ENCODE results near the gene TMTC2.

Gene TMTC2

GRCh38 chr12:82883394-82884355, 197.0 kb downstream of the TMTC2 start:
- peaks cover 5% of the 10 kb centered on the region for H3K4me1 ChIP-seq (ENCODE audit: control insufficient read depth, insufficient read depth, low read length)
- H3K9ac ChIP-seq (ENCODE audit: low read length in 2 of 2), result no peak overlapping the region
- H3K27me3 ChIP-seq (ENCODE audit: control insufficient read depth in 1 of 2, insufficient read depth in 2 of 2, low read length in 2 of 2), result no peaks in the 10 kb centered on the region
- no peaks in the 10 kb centered on the region for H3K9me3 ChIP-seq (ENCODE audit: control insufficient read depth in 2 of 2, low read length in 2 of 2)
- no peak overlapping the region for H3K4me3 ChIP-seq (ENCODE audit: low read length in 2 of 2)
- H3K27ac ChIP-seq (ENCODE audit: low read length), result no peak overlapping the region
- no peaks in the 10 kb centered on the region for H3K36me3 ChIP-seq (ENCODE audit: control insufficient read depth in 2 of 2, insufficient read depth in 2 of 2, low read length in 2 of 2)

GRCh38 chr12:82886671-82887340, 200.1 kb downstream of the TMTC2 start:
- H3K4me1 ChIP-seq (ENCODE audit: control insufficient read depth, insufficient read depth, low read length), result no peaks in the 10 kb centered on the region
- H3K4me3 ChIP-seq (ENCODE audit: low read length in 2 of 2), result no peak overlapping the region
- no peaks in the 10 kb centered on the region for H3K36me3 ChIP-seq (ENCODE audit: control insufficient read depth in 2 of 2, insufficient read depth in 2 of 2, low read length in 2 of 2)
- no peak overlapping the region for H3K9ac ChIP-seq (ENCODE audit: low read length in 2 of 2)
- no peaks in the 10 kb centered on the region for H3K9me3 ChIP-seq (ENCODE audit: control insufficient read depth in 2 of 2, low read length in 2 of 2)
- no peak overlapping the region for H3K27ac ChIP-seq (ENCODE audit: low read length)
- no peaks in the 10 kb centered on the region for H3K27me3 ChIP-seq (ENCODE audit: control insufficient read depth in 1 of 2, insufficient read depth in 2 of 2, low read length in 2 of 2)

- Histone ChIP-seq H3K27me3 (ENCODE audit: control insufficient read depth in 1 of 2, insufficient read depth in 2 of 2, low read length in 2 of 2) (no peaks in the 10 kb centered on the region), H3K36me3 (ENCODE audit: control insufficient read depth in 2 of 2, insufficient read depth in 2 of 2, low read length in 2 of 2) (no peaks in the 10 kb centered on the region), H3K27ac (ENCODE audit: low read length) (no peak overlapping the region), H3K4me1 (ENCODE audit: control insufficient read depth, insufficient read depth, low read length) (no peaks in the 10 kb centered on the region), H3K4me3 (ENCODE audit: low read length in 2 of 2) (no peak overlapping the region), H3K9me3 (ENCODE audit: control insufficient read depth in 2 of 2, low read length in 2 of 2) (no peaks in the 10 kb centered on the region), H3K9ac (ENCODE audit: low read length in 2 of 2) (no peak overlapping the region)
Measured at GRCh38 chr12:82893896-82894295, 207.2 kb downstream of the TMTC2 start.

- no peaks in the 10 kb centered on the region for H3K4me1 ChIP-seq (ENCODE audit: control insufficient read depth, insufficient read depth, low read length)
- H3K36me3 ChIP-seq (ENCODE audit: control insufficient read depth in 2 of 2, insufficient read depth in 2 of 2, low read length in 2 of 2), result no peaks in the 10 kb centered on the region
- H3K27ac ChIP-seq (ENCODE audit: low read length), result no peak overlapping the region
- H3K4me3 ChIP-seq (ENCODE audit: low read length in 2 of 2), result no peak overlapping the region
- H3K27me3 ChIP-seq (ENCODE audit: control insufficient read depth in 1 of 2, insufficient read depth in 2 of 2, low read length in 2 of 2), result no peaks in the 10 kb centered on the region
- H3K9ac ChIP-seq (ENCODE audit: low read length in 2 of 2), result no peak overlapping the region
- no peaks in the 10 kb centered on the region for H3K9me3 ChIP-seq (ENCODE audit: control insufficient read depth in 2 of 2, low read length in 2 of 2)
Measured at GRCh38 chr12:82896277-82896676, 209.6 kb downstream of the TMTC2 start.

GRCh38 chr12:82896979-82897378, 210.3 kb downstream of the TMTC2 start:
- Histone ChIP-seq H3K9me3 (ENCODE audit: control insufficient read depth in 2 of 2, low read length in 2 of 2) (no peaks in the 10 kb centered on the region), H3K27me3 (ENCODE audit: control insufficient read depth in 1 of 2, insufficient read depth in 2 of 2, low read length in 2 of 2) (no peaks in the 10 kb centered on the region), H3K36me3 (ENCODE audit: control insufficient read depth in 2 of 2, insufficient read depth in 2 of 2, low read length in 2 of 2) (no peaks in the 10 kb centered on the region), H3K4me1 (ENCODE audit: control insufficient read depth, insufficient read depth, low read length) (no peaks in the 10 kb centered on the region), H3K4me3 (ENCODE audit: low read length in 2 of 2) (no peak overlapping the region), H3K9ac (ENCODE audit: low read length in 2 of 2) (no peak overlapping the region), H3K27ac (ENCODE audit: low read length) (no peak overlapping the region)

GRCh38 chr12:82898441-82898840, 211.7 kb downstream of the TMTC2 start:
- H3K27ac ChIP-seq (ENCODE audit: low read length), result no peak overlapping the region

GRCh38 chr12:82904219-82904790, 217.6 kb downstream of the TMTC2 start:
- no peaks in the 10 kb centered on the region for H3K27me3 ChIP-seq (ENCODE audit: control insufficient read depth in 1 of 2, insufficient read depth in 2 of 2, low read length in 2 of 2)
- no peaks in the 10 kb centered on the region for H3K36me3 ChIP-seq (ENCODE audit: control insufficient read depth in 2 of 2, insufficient read depth in 2 of 2, low read length in 2 of 2)
- no peak overlapping the region for H3K9ac ChIP-seq (ENCODE audit: low read length in 2 of 2)
- H3K4me1 ChIP-seq (ENCODE audit: control insufficient read depth, insufficient read depth, low read length), result no peaks in the 10 kb centered on the region
- no peak overlapping the region for H3K4me3 ChIP-seq (ENCODE audit: low read length in 2 of 2)
- no peak overlapping the region for H3K27ac ChIP-seq (ENCODE audit: low read length)
- H3K9me3 ChIP-seq (ENCODE audit: control insufficient read depth in 2 of 2, low read length in 2 of 2), result no peaks in the 10 kb centered on the region

More at GRCh38 chr12:82898441-82898840, 211.7 kb downstream of the TMTC2 start:
- H3K9me3 ChIP-seq (ENCODE audit: control insufficient read depth in 2 of 2, low read length in 2 of 2), result no peaks in the 10 kb centered on the region
- H3K36me3 ChIP-seq (ENCODE audit: control insufficient read depth in 2 of 2, insufficient read depth in 2 of 2, low read length in 2 of 2), result no peaks in the 10 kb centered on the region
- no peaks in the 10 kb centered on the region for H3K27me3 ChIP-seq (ENCODE audit: control insufficient read depth in 1 of 2, insufficient read depth in 2 of 2, low read length in 2 of 2)
- no peaks in the 10 kb centered on the region for H3K4me1 ChIP-seq (ENCODE audit: control insufficient read depth, insufficient read depth, low read length)
- no peak overlapping the region for H3K4me3 ChIP-seq (ENCODE audit: low read length in 2 of 2)
- no peak overlapping the region for H3K9ac ChIP-seq (ENCODE audit: low read length in 2 of 2)

- no peak overlapping the region for H3K27ac ChIP-seq (ENCODE audit: low read length)
- H3K36me3 ChIP-seq (ENCODE audit: control insufficient read depth in 2 of 2, insufficient read depth in 2 of 2, low read length in 2 of 2), result no peaks in the 10 kb centered on the region
- H3K27me3 ChIP-seq (ENCODE audit: control insufficient read depth in 1 of 2, insufficient read depth in 2 of 2, low read length in 2 of 2), result no peaks in the 10 kb centered on the region
- no peaks in the 10 kb centered on the region for H3K4me1 ChIP-seq (ENCODE audit: control insufficient read depth, insufficient read depth, low read length)
- no peak overlapping the region for H3K4me3 ChIP-seq (ENCODE audit: low read length in 2 of 2)
- H3K9ac ChIP-seq (ENCODE audit: low read length in 2 of 2), result no peak overlapping the region
- H3K9me3 ChIP-seq (ENCODE audit: control insufficient read depth in 2 of 2, low read length in 2 of 2), result no peaks in the 10 kb centered on the region
Measured at GRCh38 chr12:82910246-82910893, 223.7 kb downstream of the TMTC2 start.

- H3K27ac ChIP-seq (ENCODE audit: low read length), result no peak overlapping the region
- H3K9me3 ChIP-seq (ENCODE audit: control insufficient read depth in 2 of 2, low read length in 2 of 2), result no peaks in the 10 kb centered on the region
- no peaks in the 10 kb centered on the region for H3K36me3 ChIP-seq (ENCODE audit: control insufficient read depth in 2 of 2, insufficient read depth in 2 of 2, low read length in 2 of 2)
- no peaks in the 10 kb centered on the region for H3K4me1 ChIP-seq (ENCODE audit: control insufficient read depth, insufficient read depth, low read length)
- H3K27me3 ChIP-seq (ENCODE audit: control insufficient read depth in 1 of 2, insufficient read depth in 2 of 2, low read length in 2 of 2), result no peaks in the 10 kb centered on the region
- H3K4me3 ChIP-seq (ENCODE audit: low read length in 2 of 2), result no peak overlapping the region
- no peak overlapping the region for H3K9ac ChIP-seq (ENCODE audit: low read length in 2 of 2)
Measured at GRCh38 chr12:82912406-82912805, 225.7 kb downstream of the TMTC2 start.

- no peaks in the 10 kb centered on the region for H3K9me3 ChIP-seq (ENCODE audit: control insufficient read depth in 2 of 2, low read length in 2 of 2)
- no peaks in the 10 kb centered on the region for H3K4me1 ChIP-seq (ENCODE audit: control insufficient read depth, insufficient read depth, low read length)
- H3K27me3 ChIP-seq (ENCODE audit: control insufficient read depth in 1 of 2, insufficient read depth in 2 of 2, low read length in 2 of 2), result no peaks in the 10 kb centered on the region
- H3K9ac ChIP-seq (ENCODE audit: low read length in 2 of 2), result no peak overlapping the region
- no peak overlapping the region for H3K27ac ChIP-seq (ENCODE audit: low read length)
- no peaks in the 10 kb centered on the region for H3K36me3 ChIP-seq (ENCODE audit: control insufficient read depth in 2 of 2, insufficient read depth in 2 of 2, low read length in 2 of 2)
- no peak overlapping the region for H3K4me3 ChIP-seq (ENCODE audit: low read length in 2 of 2)
Measured at GRCh38 chr12:82919388-82920054, 232.8 kb downstream of the TMTC2 start.
